H1 (cell line): ENCODE measurements around the gene GLTP. TPM values are rescaled to one million over a fixed set of nuclear protein-coding genes. Genes with fewer than 3 reads are reported as not detected.

Experiments used
- CTCF ChIA-PET: fragments of 300-600 bp; sonication (Branson Sonifier 250); formaldehyde crosslinking; loops from one replicate; lab custom pipeline; 2021; ENCODE audit not compliant: partially characterized antibody; lab: Charles Lee
- POLR2A ChIA-PET: fragments of 300-600 bp; sonication (Branson Sonifier 250); formaldehyde crosslinking; loops from one replicate; lab custom pipeline; 2021; ENCODE audit warnings: inconsistent platforms; ENCODE audit not compliant: partially characterized antibody; lab: Charles Lee
- DNase-seq, 2 experiments: peaks; one replicate each; pipeline versions ENCODE4 v3.0.0 to v3.0.0-alpha.2; 2010 to 2022; ENCODE audit warnings: low spot score in 2 of 2, low read depth in 1 of 2, mixed read lengths in 1 of 2
- FAIRE-seq: peaks from 2 replicates; lab custom pipeline; 2011; peaks lifted over from hg19 to GRCh38; lab: Jason Lieb, UNC
- H2AFZ ChIP-seq: 2 replicates; pipeline ENCODE4 v1.8.1; 2012; ENCODE audit warnings: low read length, inconsistent platforms
- H2AK5ac ChIP-seq: 2 replicates; pipeline ENCODE4 v1.6.1; 2013; ENCODE audit warnings: low read depth, low read length
- H2BK120ac ChIP-seq: replicated peaks from 2 replicates; pipeline ENCODE3; 2013; ENCODE audit warnings: low read depth, low read length, inconsistent platforms
- H2BK12ac ChIP-seq: 2 replicates; pipeline ENCODE4 v1.6.1; 2013; ENCODE audit warnings: low read depth, low read length
- H2BK15ac ChIP-seq: 2 replicates; pipeline ENCODE4 v1.6.1; 2013; ENCODE audit warnings: low read length
- H2BK20ac ChIP-seq: 2 replicates; pipeline ENCODE4 v1.6.1; 2013; ENCODE audit warnings: low read length
- H2BK5ac ChIP-seq: 2 replicates; pipeline ENCODE4 v1.6.1; 2013; ENCODE audit warnings: low read depth, low read length
- H3K14ac ChIP-seq: 2 replicates; pipeline ENCODE4 v1.6.1; 2013; ENCODE audit warnings: inconsistent platforms; ENCODE audit not compliant: insufficient read length
- H3K18ac ChIP-seq: 2 replicates; pipeline ENCODE4 v1.6.1; 2013; ENCODE audit warnings: low read length; ENCODE audit errors: extremely low read depth
- H3K23ac ChIP-seq: 2 replicates; pipeline ENCODE4 v1.6.1; 2013; ENCODE audit warnings: inconsistent platforms; ENCODE audit not compliant: insufficient read length
- H3K23me2 ChIP-seq: 2 replicates; pipeline ENCODE4 v1.6.1; 2013; ENCODE audit warnings: low read depth, low read length
- H3K27ac ChIP-seq: 2 replicates; pipeline ENCODE4 v1.6.1; 2011; ENCODE audit warnings: low read depth, low read length, inconsistent platforms
- H3K27me3 ChIP-seq, 4 experiments: replicated peaks in 1 of 4; 1 replicate in 1 of 4; 2 replicates in 3 of 4; pipeline versions ENCODE4 v1.6.1 to v1.8.1; 2011 to 2013; ENCODE audit warnings: low read length in 3 of 4, mild to moderate bottlenecking in 3 of 4, inconsistent platforms in 2 of 4, mixed read lengths in 2 of 4, moderate library complexity in 1 of 4; ENCODE audit not compliant: control insufficient read depth in 3 of 4, insufficient read depth in 3 of 4; ENCODE audit errors: extremely low read depth in 1 of 4
- H3K36me3 ChIP-seq, 4 experiments: 2 replicates each; pipeline versions ENCODE4 v1.6.1 to v1.8.1; 2011 to 2013; ENCODE audit warnings: mild to moderate bottlenecking in 4 of 4, low read length in 3 of 4, moderate library complexity in 2 of 4, control low read depth in 1 of 4, inconsistent platforms in 1 of 4; ENCODE audit not compliant: insufficient read depth in 4 of 4, control insufficient read depth in 2 of 4
- H3K4ac ChIP-seq: replicated peaks from 2 replicates; pipeline ENCODE3; 2013; ENCODE audit warnings: low read length, low read depth, mixed read lengths, inconsistent platforms; ENCODE audit not compliant: insufficient read length
- H3K4me1 ChIP-seq, 4 experiments: replicated peaks in 1 of 4; 1 replicate in 1 of 4; 2 replicates in 3 of 4; pipeline versions ENCODE4 v1.6.1 to v1.8.1; 2011 to 2013; ENCODE audit warnings: low read length in 3 of 4, inconsistent platforms in 2 of 4, mixed read lengths in 1 of 4; ENCODE audit not compliant: insufficient read depth in 4 of 4, control insufficient read depth in 3 of 4
- H3K4me2 ChIP-seq, 2 experiments: 2 replicates each; pipeline versions ENCODE4 v1.6.1 to v1.8.1; 2011 to 2013; ENCODE audit warnings: low read depth in 2 of 2, low read length in 2 of 2, control low read depth in 1 of 2, inconsistent platforms in 1 of 2, mild to moderate bottlenecking in 1 of 2; ENCODE audit not compliant: insufficient read depth in 1 of 2
- H3K4me3 ChIP-seq, 4 experiments: fragments of 200-600, 300-600 bp in 1 of 4; sonication (generic), shearing (Covaris generic), sonication (Bioruptor Twin) in 1 of 4; 2 replicates each; pipeline versions ENCODE4 v1.5.1 to v1.8.1; 2011 to 2016; ENCODE audit warnings: low read length in 4 of 4, low read depth in 3 of 4, control low read depth in 2 of 4, inconsistent platforms in 2 of 4, mild to moderate bottlenecking in 2 of 4, mixed read lengths in 1 of 4, moderate library complexity in 1 of 4; ENCODE audit not compliant: insufficient read depth in 2 of 4; ENCODE audit errors: extremely low read depth in 1 of 4
- H3K56ac ChIP-seq: replicated peaks from 2 replicates; pipeline ENCODE3; 2013; ENCODE audit warnings: low read depth, mild to moderate bottlenecking, mixed read lengths, low read length, inconsistent platforms; ENCODE audit not compliant: insufficient read length
- H3K79me1 ChIP-seq: 2 replicates; pipeline ENCODE4 v1.6.1; 2013; ENCODE audit warnings: low read depth, low read length, control low read depth
- H3K79me2 ChIP-seq, 2 experiments: 2 replicates each; pipeline versions ENCODE4 v1.6.1 to v1.8.1; 2012 to 2013; ENCODE audit warnings: low read length in 2 of 2, mild to moderate bottlenecking in 2 of 2, inconsistent platforms in 1 of 2; ENCODE audit not compliant: insufficient read depth in 2 of 2, control insufficient read depth in 1 of 2
- H3K9ac ChIP-seq, 4 experiments: replicated peaks in 1 of 4; 1 replicate in 1 of 4; 2 replicates in 3 of 4; pipeline versions ENCODE4 v1.6.1 to v1.8.1; 2011 to 2013; ENCODE audit warnings: low read depth in 3 of 4, low read length in 3 of 4, control low read depth in 2 of 4, mild to moderate bottlenecking in 2 of 4, moderate library complexity in 2 of 4, inconsistent platforms in 1 of 4; ENCODE audit errors: extremely low read depth in 1 of 4
- H3K9me3 ChIP-seq, 2 experiments: 2 replicates each; pipeline versions ENCODE4 v1.6.1 to v1.8.1; 2012 to 2013; ENCODE audit warnings: mild to moderate bottlenecking in 2 of 2, moderate library complexity in 2 of 2, control low read depth in 1 of 2, inconsistent platforms in 1 of 2, low read depth in 1 of 2, low read length in 1 of 2, mixed read lengths in 1 of 2; ENCODE audit not compliant: insufficient read depth in 2 of 2
- H4K20me1 ChIP-seq, 2 experiments: replicated peaks in 1 of 2; 2 replicates each; pipeline versions ENCODE3 to v1.8.1; 2011 to 2013; ENCODE audit warnings: inconsistent platforms in 2 of 2, low read length in 2 of 2, mild to moderate bottlenecking in 1 of 2; ENCODE audit not compliant: insufficient read depth in 2 of 2, control insufficient read depth in 1 of 2
- H4K5ac ChIP-seq: 2 replicates; pipeline ENCODE4 v1.6.1; 2013; ENCODE audit warnings: low read length, low read depth, mixed read lengths, inconsistent platforms; ENCODE audit not compliant: insufficient read length
- H4K8ac ChIP-seq: 2 replicates; pipeline ENCODE4 v1.8.0; 2013; ENCODE audit warnings: mild to moderate bottlenecking, moderate library complexity, low read length, inconsistent platforms; ENCODE audit not compliant: insufficient read depth; ENCODE audit errors: extremely low read depth
- H4K91ac ChIP-seq: replicated peaks from 2 replicates; pipeline ENCODE3; 2013; ENCODE audit warnings: low read length, mixed read lengths, inconsistent platforms; ENCODE audit not compliant: insufficient read length
- KDM4A ChIP-seq: IDR thresholded peaks from one replicate; pipeline ENCODE4 v1.7.1; 2012; ENCODE audit warnings: low read depth, mild to moderate bottlenecking, moderate library complexity, low read length, inconsistent platforms; ENCODE audit not compliant: severe bottlenecking
- POLR2A ChIP-seq, 2 experiments: IDR thresholded peaks; 1 replicate in 1 of 2; 2 replicates in 1 of 2; pipeline ENCODE4 v1.6.1; 2011; ENCODE audit warnings: low read depth in 2 of 2, low read length in 2 of 2, mild to moderate bottlenecking in 2 of 2; ENCODE audit errors: control extremely low read depth in 1 of 2
- SIN3A ChIP-seq, 2 experiments: IDR thresholded peaks in 1 of 2; conservative IDR thresholded peaks in 1 of 2; 2 replicates each; pipeline ENCODE4 v1.6.1; 2011 to 2012; ENCODE audit warnings: low read length in 2 of 2, improper control_type of control experiment in 1 of 2, low read depth in 1 of 2, mild to moderate bottlenecking in 1 of 2
- TBP ChIP-seq: IDR thresholded peaks from 2 replicates; pipeline ENCODE4 v1.6.1; 2011; ENCODE audit warnings: low read depth, low read length, improper control_type of control experiment
- WGBS, 2 experiments: shearing (Covaris generic) in 1 of 2; methylation state at CpG; one replicate each; pipeline versions ENCODE4 v1.1.6 to v1.1.7; 2013 to 2015; ENCODE audit warnings: low lambda C conversion rate in 2 of 2, mixed read lengths in 2 of 2, inconsistent platforms in 1 of 2, low coverage in 1 of 2, missing lambda C conversion rate in 1 of 2; ENCODE audit not compliant: insufficient replicate concordance in 2 of 2, insufficient coverage in 1 of 2, insufficient read length in 1 of 2; ENCODE audit errors: extremely low coverage in 1 of 2, missing lambda C conversion rate in 1 of 2; 5-methylcytosine and 5-hydroxymethylcytosine counted together
- polyA plus RNA-seq, 7 experiments: library from polyadenylated mRNA; depleted of rRNA in 3 of 7; stranded (reverse) in 5 of 7; unstranded in 2 of 7; fragments of >200 nt in 5 of 7; fragments of 200-250 nt in 2 of 7; gene quantifications; 1 replicate in 5 of 7; 2 replicates in 1 of 7; 4 replicates in 1 of 7; pipeline versions ENCODE4 v1.2.1 to v1.2.3, GENCODE V29; 2011 to 2013; ENCODE audit warnings: missing spikeins in 2 of 7, mixed read lengths in 2 of 7
- total RNA-seq: library from RNA; stranded (reverse); fragmentation: NEBNext Ultra II Directional; extraction: Animal tissue kit (Norgen Biotek cat#: 25700); gene quantifications from 2 replicates; pipeline ENCODE4 v1.2.1, GENCODE V29; 2021

GLTP gene
- total and polyA plus RNA-seq, 2 of the 8 experiments (the other 6 are each of a cell fraction or from before 2014, with no cell fraction given) = 9.8 to 26.1 TPM

DNA sequence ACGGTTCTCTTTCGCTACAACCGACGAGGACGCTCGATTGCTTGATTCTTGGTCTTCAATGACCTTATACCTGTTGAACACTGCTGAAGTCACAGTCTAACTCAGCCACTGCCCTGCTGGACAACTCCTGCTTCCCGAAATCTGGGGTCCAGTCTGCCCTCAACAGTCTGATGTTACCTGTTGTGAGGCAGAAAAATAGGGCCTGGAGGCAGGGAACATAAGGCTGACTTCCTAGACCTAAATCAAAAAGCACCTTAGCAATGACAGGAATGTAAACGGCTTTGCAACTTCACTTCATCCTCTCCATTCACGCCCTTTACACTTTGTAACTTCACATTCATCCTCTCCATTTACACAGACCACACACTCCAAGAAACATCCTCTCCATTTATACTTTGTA, 597 bp upstream of the GLTP start:
- Histone ChIP-seq H3K79me1 (peaks cover 3% of the 10 kb centered on the region; the same call in 1 of the 2 replicates), H4K91ac (peak overlapping the region; percentile 94), H3K4me3 (peak overlapping the region; percentile 41 to 68 (median 48)), H2BK12ac (peak overlapping the region; percentile 41), H2BK15ac (0 out of 2 replicates have a peak overlapping the region, but pooled peaks have one; percentile 1), H2BK5ac (peak overlapping the region; percentile 88), H3K27me3 (no peaks in the 10 kb centered on the region; a peak in 1 of 7 replicates), H3K36me3 (no peaks in the 10 kb centered on the region)
- DNase-seq = no peak
- 0 out of 2 replicates have a peak, but pooled peaks have one; percentile 3 for TF ChIP-seq TBP
- TF ChIP-seq POLR2A (IDR thresholded peaks at IDR 0.05; ENCODE audit: control extremely low read depth in 1 of 2, low read depth in 2 of 2, low read length in 2 of 2) = peak in 1 of 2 experiments; percentile 34; a peak in 1 of 3 replicates
- no peak for TF ChIP-seq KDM4A
- 0 out of 4 replicates have a peak, but pooled peaks of 1 of the 2 experiments have one; percentile 4 for TF ChIP-seq SIN3A (conservative IDR thresholded peaks at IDR 0.05 in 1 of 2, IDR thresholded peaks at IDR 0.05 in 1 of 2; ENCODE audit: low read depth in 1 of 2, low read length in 2 of 2)
- TF ChIP-seq, all 59 proteins: peak for 3
- H2AK5ac ChIP-seq = peak overlapping the region; percentile 87; the same call in 1 of the 2 replicates
- H3K4me1 ChIP-seq = peaks cover 11 to 29% (median 14%) of the 10 kb centered on the region in 4 experiments
- POLR2A ChIA-PET = interaction anchor here (1.4 to 2.2 kb wide), 2 partner anchors 13 to 20 kb away, joined by 6 to 8 read pairs; partner anchors contain the start of gene TCHP
- peaks cover 0 to 20% of the 10 kb centered on the region in 2 experiments; a peak in 2 of 4 replicates for H3K79me2 ChIP-seq
- H3K9me3 ChIP-seq = no peaks in the 10 kb centered on the region
- H2BK120ac ChIP-seq = peak overlapping the region; percentile 99
- H3K9ac ChIP-seq = peak overlapping the region; percentile 16 to 77 (median 36); a peak in 5 of 7 replicates
- H3K23me2 ChIP-seq = peaks cover 14% of the 10 kb centered on the region
- H4K5ac ChIP-seq = peak overlapping the region; percentile 44
- FAIRE-seq = no peak
- H3K14ac ChIP-seq = no peak overlapping the region
- H3K56ac ChIP-seq = peak overlapping the region; percentile 64
- H2BK20ac ChIP-seq = no peak overlapping the region
- 3% methylated on average over 9 of the region's 9 CpGs; no CpG with 5 or more reads in 1 of the 2 experiments for WGBS, 2 experiments
- H2AFZ ChIP-seq = peak overlapping the region; percentile 87
- peak overlapping the region; percentile 19 for H3K4ac ChIP-seq
- H4K8ac ChIP-seq = peak overlapping the region; percentile 28; the same call in 1 of the 2 replicates
- no peak overlapping the region for H3K23ac ChIP-seq
- H3K4me2 ChIP-seq = peak overlapping the region; percentile 93 to 100
- CTCF ChIA-PET = interaction anchor here (1.1 to 2.6 kb wide), 6 partner anchors 10 to 188 kb away, joined by 3 to 27 read pairs (median 6); no protein-coding TSS in a partner anchor
- peaks cover 0 to 5% of the 10 kb centered on the region in 2 experiments for H4K20me1 ChIP-seq
- H3K18ac ChIP-seq = no peak overlapping the region; the same call in 1 of the 2 replicates
- H3K27ac ChIP-seq = peak overlapping the region; percentile 43; the same call in 1 of the 2 replicates
